HT1080 (cell line): ENCODE data around the gene APOE. TPM values are rescaled to one million over a fixed set of nuclear protein-coding genes. Genes with fewer than 3 reads are reported as not detected.
"Not testable (repeated sequence)": the region's sequence is repeated elsewhere in the genome, so short reads cannot be mapped to it uniquely, and the experiment has no call there.

Experiments used
- DNase-seq: peaks from one replicate; pipeline ENCODE4 v3.0.0-alpha.2; 2015; ENCODE audit warnings: low read depth
- polyA plus RNA-seq, 2 experiments: library from polyadenylated mRNA; depleted of rRNA; stranded (reverse); fragments of >200 nt; gene quantifications; 2 replicates each; pipeline ENCODE4 v1.2.3, GENCODE V29; 2015
- total RNA-seq: library from RNA; depleted of rRNA; stranded (reverse); fragments of >200 nt; shearing (Covaris generic); gene quantifications from 2 replicates; pipeline ENCODE4 v1.2.3, GENCODE V29; 2014; rRNA removed

The APOE gene
- 1.4 and 1.9 TPM in 2 replicates for total RNA-seq
- 0.88 and 2.1 TPM in 2 replicates for polyA plus RNA-seq (2015; cell fraction: cytosol; rRNA removed)
- 1.5 and 2.5 TPM in 2 replicates for polyA plus RNA-seq (2015; cell fraction: nucleus; rRNA removed)

GRCh38 chr19:44905437-44906160 is at the start of gene APOE:
TSS of gene APOE (plus strand) at chr19:44905796. CDS start at chr19:44906625, 829 bp downstream.
- DNase-seq = no peak

DNA sequence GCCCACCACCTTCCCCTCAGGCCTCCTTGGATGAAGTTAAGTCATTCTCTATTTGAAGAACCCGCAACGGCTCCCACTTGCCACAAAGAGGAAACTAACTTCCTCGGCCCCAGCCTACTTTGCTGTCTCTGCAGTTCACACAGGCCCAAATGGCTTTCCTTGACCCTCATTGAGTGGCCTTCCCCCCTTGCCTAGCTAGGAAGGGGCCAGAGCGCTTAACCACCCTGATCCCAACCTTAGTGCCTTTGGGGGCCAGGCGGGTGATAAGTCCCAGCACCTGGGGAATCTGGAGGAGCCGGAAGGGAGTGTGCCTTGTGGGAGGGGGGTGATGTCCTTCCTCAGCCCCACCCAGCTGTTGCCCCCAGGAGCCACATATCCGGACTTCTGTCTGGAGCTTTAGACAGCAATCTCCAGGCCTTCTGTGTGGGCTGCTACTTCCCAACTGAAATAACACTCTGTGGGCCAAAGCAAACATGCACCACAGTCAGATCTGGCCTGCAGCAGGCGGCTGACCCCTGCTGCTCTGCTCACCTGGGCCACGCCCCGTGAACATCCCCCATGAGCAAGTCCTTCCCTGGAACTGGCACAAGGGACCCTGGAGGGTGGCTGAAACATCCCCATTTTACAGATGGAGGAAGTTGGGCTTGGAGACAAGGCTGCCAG is 49.0 kb upstream of the APOE start:
- no peak for DNase-seq

GRCh38 chr19:44857837-44858236 is 47.8 kb upstream of the APOE start:
- DNase-seq = no peak

GRCh38 chr19:44861576-44861975 is 44.0 kb upstream of the APOE start:
- DNase-seq = not testable (repeated sequence)

DNA sequence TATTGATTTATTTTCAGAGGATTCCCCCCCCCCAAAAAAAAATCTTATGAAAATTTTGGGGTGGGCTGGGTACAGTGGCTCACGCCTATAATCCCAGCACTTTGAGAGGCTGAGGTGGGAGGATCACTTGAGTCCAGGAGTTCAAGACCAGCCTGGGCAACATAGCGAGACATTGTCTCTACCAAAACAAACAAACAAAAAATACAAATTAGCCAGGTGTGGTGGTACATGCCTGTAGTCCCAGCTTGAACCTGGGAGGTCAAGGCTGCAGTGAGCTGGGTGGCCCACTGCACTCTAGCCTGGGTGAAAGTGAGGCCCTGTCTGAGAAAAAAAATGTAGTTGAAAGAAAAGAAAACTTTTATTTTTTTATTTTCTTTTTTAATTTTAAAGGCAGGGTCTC is 41.6 kb upstream of the APOE start:
- DNase-seq = no peak

DNA sequence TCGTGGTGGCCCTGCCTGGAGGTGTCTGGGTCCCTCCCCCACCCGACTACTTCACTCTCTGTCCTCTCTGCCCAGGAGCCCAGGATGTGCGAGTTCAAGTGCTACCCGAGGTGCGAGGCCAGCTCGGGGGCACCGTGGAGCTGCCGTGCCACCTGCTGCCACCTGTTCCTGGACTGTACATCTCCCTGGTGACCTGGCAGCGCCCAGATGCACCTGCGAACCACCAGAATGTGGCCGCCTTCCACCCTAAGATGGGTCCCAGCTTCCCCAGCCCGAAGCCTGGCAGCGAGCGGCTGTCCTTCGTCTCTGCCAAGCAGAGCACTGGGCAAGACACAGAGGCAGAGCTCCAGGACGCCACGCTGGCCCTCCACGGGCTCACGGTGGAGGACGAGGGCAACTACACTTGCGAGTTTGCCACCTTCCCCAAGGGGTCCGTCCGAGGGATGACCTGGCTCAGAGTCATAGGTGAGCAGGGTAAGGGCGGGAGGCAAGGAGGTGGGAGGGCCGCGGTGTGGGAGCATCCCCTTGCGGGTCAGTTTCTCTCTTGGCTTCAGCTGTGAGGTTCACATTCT is 40.3 kb upstream of the APOE start:
- no peak for DNase-seq

- no peak for DNase-seq
Observed at GRCh38 chr19:44866664-44867063, 38.9 kb upstream of the APOE start.

GRCh38 chr19:44867578-44867977 is 38.0 kb upstream of the APOE start:
- no peak for DNase-seq

- peak; percentile 98 for DNase-seq
Observed at GRCh38 chr19:44869733-44870470, 35.7 kb upstream of the APOE start.

DNA sequence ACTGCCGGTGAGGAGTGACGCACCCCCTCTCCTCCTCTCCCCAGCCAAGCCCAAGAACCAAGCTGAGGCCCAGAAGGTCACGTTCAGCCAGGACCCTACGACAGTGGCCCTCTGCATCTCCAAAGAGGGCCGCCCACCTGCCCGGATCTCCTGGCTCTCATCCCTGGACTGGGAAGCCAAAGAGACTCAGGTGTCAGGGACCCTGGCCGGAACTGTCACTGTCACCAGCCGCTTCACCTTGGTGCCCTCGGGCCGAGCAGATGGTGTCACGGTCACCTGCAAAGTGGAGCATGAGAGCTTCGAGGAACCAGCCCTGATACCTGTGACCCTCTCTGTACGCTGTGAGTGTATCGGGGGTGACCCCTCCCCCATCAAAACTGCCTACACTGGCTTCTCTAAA is 33.8 kb upstream of the APOE start:
- DNase-seq = no peak

DNA sequence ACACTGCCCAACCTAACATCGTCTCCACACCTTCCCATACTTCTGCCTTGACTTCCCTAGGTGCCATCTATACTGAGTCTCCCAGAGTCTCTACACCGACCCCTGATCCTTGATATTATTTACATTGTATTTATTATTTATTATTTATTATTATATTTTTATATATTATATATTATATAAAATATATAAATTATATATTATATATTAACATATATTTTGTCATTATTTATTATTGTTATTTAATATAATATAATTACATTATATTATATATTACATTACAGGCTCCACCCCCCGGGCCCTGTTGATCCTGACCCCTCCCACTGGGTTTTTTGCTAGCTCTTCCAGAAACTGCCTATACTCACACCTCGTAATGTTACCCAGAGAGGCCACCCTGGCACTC is 32.9 kb upstream of the APOE start:
- no peak for DNase-seq

GRCh38 chr19:44874317-44874716 is 31.3 kb upstream of the APOE start:
- no peak for DNase-seq

- peak; percentile 93 for DNase-seq
Observed at GRCh38 chr19:44875666-44876451, 29.7 kb upstream of the APOE start.

DNA sequence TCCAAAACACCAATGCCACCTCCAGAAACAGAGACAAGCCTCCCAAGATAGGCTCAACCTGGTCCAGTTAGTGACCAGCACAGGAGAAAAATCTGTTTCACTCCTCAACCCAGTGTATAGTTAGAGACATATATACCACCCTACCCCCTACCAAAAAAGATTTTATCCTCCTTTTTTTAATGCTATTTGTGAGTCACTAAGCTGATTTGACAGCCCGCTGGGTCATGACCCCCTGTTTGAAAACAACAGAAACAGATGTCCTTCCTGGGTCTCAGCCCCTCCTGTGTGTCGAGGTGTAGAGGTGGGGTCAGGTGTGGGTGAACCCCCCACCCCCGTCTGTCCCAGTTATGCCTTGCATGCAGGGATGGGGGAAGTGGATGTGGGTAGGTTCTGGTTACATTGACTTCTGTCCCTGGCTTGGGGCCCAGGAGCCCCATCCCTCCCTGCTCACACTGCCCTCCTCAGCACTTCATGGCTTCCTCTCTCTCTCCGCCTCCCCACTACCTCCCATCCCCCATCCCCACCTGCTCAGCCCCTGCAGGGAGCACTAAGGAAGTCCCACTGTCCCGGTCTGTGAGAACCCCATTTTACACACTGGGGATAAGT is 28.6 kb upstream of the APOE start:
- DNase-seq = peak; percentile 34

- no peak for DNase-seq
Observed at GRCh38 chr19:44878120-44878865, 27.3 kb upstream of the APOE start.

GRCh38 chr19:44879309-44880065 is 26.1 kb upstream of the APOE start:
- no peak for DNase-seq

DNA sequence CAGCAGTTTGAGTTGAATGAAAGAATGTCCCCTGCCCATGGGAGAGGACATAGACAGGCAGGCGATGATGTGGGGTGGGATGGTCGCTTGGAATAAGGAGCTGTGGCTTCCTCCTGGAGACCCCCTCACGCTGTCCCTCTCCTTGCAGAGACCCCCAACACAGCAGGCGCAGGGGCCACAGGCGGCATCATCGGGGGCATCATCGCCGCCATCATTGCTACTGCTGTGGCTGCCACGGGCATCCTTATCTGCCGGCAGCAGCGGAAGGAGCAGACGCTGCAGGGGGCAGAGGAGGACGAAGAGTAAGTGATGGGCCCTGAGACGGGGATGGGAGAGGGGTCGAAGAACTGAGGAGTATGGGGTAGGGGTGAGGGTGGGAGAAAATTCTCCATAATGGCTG is 23.5 kb upstream of the APOE start:
- DNase-seq = no peak

- DNase-seq = not testable (repeated sequence)
Observed at GRCh38 chr19:44882619-44883397, 22.8 kb upstream of the APOE start.
